ELR (cell line): ENCODE data around the gene ASNSD1.
"Not testable (repeated sequence)": the region's sequence is repeated elsewhere in the genome, so short reads cannot be mapped to it uniquely, and the experiment has no call there.

Experiments used
- DNase-seq: peaks from one replicate; pipeline ENCODE4 v3.0.0-alpha.2; 2015; ENCODE audit warnings: low read depth

Gene ASNSD1

GRCh38 chr2:189648846-189649509 lies 12.3 kb upstream of the ASNSD1 start:
- DNase-seq, result peak; percentile 42

DNA sequence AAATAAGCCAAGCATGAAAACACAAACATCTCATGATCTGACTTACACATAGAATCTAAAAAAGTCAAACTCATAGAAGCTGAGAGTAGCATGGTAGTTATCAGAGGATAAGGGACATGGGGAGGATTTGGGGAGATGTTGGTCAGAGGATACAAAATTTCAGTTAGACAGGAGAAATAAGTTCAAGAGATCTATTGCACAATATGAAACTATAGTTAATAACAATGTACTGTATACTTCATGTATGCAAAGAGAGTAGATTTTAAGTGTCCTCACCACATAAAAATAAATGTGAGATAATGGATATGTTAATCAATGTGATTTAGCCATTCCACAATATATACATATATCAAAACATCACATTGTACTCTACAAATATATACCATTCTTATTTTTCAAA lies 10.0 kb upstream of the ASNSD1 start:
- DNase-seq, result no peak

- not testable (repeated sequence) for DNase-seq
Measured at GRCh38 chr2:189653464-189653863, 7.8 kb upstream of the ASNSD1 start.

GRCh38 chr2:189654641-189655040 lies 6.6 kb upstream of the ASNSD1 start:
- DNase-seq, result no peak

- no peak for DNase-seq
Measured at GRCh38 chr2:189657867-189658266, 3.4 kb upstream of the ASNSD1 start.

- no peak for DNase-seq
Measured at GRCh38 chr2:189658306-189659212, 2.7 kb upstream of the ASNSD1 start.

- DNase-seq, result no peak
Measured at GRCh38 chr2:189659734-189660133, 1.5 kb upstream of the ASNSD1 start.

GRCh38 chr2:189660803-189661147 lies 484 bp upstream of the ASNSD1 start:
- no peak for DNase-seq

DNA sequence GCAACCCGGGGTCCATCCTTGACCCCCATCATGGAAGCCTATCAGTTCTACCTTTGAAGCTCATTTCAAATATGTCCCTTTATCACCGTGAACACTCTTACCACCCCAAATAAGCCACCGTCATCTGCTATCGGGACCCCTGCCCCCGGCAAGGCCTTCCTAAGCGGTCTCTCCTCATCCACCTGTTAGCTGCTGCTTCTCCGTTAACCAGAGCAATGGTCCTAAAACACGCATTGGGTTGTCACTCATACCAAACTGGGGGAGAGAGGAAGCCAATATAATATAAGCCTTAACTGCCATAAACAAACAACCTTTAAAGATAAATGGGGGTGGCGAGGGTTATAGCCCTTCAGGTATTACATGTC lies 680 bp downstream of the ASNSD1 start:
- no peak for DNase-seq

GRCh38 chr2:189662669-189663226 lies 1.5 kb downstream of the ASNSD1 start:
- DNase-seq, result no peak

- not testable (repeated sequence) for DNase-seq
Measured at GRCh38 chr2:189663319-189663718, 2.1 kb downstream of the ASNSD1 start.

- no peak for DNase-seq
Measured at GRCh38 chr2:189669913-189670312, 8.7 kb downstream of the ASNSD1 start.

GRCh38 chr2:189673661-189674373 lies 12.6 kb downstream of the ASNSD1 start:
- DNase-seq, result peak; percentile 33

DNA sequence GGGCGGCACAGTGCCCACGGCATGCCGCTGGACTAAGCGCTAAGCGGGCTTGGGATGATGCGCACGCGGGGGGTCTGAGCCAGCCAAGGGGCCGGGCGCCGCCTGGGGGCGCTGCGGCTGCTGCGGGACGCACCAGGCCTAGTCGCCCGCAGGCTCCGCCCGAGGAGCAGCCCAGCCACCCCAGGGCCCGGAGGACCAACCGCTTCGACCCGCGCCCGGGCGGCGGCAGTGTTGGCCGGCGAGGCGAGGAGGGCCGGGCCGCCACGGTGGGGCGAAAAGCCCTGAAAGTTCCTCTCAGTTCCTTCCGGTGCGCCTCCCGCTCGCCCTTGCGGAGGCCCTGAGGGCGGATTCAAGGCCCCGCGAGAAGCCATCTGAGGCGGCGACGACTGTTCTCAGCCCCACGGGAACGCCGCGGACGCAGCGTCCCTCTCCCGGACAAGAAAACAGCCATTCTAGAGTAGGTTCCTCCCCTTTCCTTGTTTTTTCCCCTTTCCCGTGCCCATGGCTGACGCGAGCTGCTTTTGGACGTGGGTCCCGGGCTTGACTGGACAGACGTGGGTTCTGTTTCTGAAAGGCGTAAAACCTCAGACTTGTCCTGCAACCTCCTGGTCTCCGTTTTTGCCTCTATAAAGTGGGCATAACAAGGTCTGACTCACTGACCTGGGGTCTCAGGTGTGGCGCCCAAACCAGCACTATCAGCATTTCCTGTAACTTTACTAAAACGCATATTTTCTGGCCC lies 13.3 kb downstream of the ASNSD1 start, which contains the start of gene ANKAR:
Gene ANKAR (plus strand): TSS at position 297 of the 739 bp plus-strand sequence. CDS start 1,821 bp downstream, outside the sequence.
- DNase-seq, result peak; percentile 93

DNA sequence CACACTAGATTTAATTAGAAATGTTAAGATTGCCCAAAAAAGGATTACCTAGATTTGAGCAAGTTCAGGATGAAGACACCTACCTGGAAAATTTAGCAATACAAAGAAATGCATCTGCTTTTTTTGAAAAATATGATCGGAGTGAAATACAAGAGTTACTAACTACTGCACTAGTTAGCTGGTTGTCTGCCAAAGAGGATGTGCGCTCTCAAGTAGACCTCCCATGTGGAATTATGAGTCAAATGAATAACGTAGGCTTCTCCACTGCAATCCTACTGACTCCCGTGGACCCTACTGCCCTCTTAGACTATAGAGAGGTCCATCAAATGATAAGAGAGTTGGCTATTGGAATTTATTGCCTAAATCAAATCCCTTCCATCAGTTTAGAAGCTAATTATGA lies 15.2 kb downstream of the ASNSD1 start:
- DNase-seq, result no peak

DNA sequence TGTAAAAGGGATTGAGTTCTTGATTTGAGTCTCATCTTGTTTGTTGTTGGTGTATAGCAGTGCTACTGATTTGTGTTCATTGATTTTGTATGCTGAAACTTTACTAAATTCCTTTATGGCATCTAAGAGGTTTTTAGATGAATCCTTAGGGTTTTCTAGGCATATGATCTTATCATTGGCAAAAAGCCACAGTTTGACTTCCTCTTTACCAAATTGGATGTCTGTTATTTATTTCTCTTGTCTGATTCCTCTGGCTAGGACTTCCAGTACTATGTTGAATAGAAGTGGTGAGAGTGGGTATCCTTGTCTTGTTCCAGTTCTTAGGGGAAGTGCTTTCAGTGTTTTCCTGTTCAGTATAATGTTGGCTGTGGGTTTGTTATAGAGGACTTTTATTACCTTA lies 18.0 kb downstream of the ASNSD1 start:
- DNase-seq, result no peak

DNA sequence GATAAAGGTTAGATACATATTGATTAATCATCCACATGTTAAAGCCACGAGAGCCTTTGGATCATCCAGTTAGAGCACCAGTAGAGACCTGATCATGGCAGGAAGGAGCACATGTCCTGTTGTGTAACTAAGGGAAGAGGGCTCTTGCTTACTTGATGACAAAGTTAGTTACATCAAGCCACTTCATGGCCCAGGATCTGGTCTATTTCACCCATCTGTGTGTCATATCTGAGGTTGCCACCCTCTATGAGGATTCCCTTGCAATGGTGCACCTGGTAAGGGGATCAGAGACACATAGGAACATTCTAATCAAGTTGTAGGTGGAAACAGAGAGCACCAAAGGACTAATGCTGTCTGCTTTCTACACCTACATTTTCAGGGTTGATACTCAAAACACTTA lies 19.9 kb downstream of the ASNSD1 start:
- no peak for DNase-seq

DNA sequence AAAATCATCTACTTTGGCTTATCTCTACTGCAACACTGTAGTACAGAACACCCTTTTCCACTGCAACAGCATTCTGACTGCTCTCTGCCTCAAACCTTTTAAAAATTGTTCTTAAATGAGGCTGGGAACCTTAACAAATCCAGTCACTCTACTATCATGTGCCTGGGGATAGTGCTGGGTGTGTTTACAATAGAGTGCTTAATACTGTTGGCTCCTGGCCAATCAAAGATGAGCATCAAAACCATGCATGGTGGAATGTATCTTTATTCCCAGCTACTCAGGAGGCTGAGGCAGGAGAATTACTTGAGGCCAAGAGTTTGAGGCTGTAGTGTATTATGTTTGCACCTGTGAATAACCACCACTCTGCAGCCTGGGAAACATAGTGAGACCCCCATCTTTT lies 20.6 kb downstream of the ASNSD1 start:
- no peak for DNase-seq

- DNase-seq, result peak; percentile 22
Measured at GRCh38 chr2:189683348-189683747, 22.1 kb downstream of the ASNSD1 start.

GRCh38 chr2:189684811-189685210 lies 23.6 kb downstream of the ASNSD1 start:
- no peak for DNase-seq

- peak; percentile 50 for DNase-seq
Measured at GRCh38 chr2:189685540-189686229, 24.4 kb downstream of the ASNSD1 start.
